Measurements from ENCODE around the gene KREMEN2. TPM values are rescaled to one million over a fixed set of nuclear protein-coding genes. Genes with fewer than 3 reads are reported as not detected.

The KREMEN2 gene
- total and polyA plus RNA-seq, 2 of the 13 experiments (the other 11 are each of a cell fraction or from before 2014, with no cell fraction given): 0.48 to 1.2 TPM

DNA sequence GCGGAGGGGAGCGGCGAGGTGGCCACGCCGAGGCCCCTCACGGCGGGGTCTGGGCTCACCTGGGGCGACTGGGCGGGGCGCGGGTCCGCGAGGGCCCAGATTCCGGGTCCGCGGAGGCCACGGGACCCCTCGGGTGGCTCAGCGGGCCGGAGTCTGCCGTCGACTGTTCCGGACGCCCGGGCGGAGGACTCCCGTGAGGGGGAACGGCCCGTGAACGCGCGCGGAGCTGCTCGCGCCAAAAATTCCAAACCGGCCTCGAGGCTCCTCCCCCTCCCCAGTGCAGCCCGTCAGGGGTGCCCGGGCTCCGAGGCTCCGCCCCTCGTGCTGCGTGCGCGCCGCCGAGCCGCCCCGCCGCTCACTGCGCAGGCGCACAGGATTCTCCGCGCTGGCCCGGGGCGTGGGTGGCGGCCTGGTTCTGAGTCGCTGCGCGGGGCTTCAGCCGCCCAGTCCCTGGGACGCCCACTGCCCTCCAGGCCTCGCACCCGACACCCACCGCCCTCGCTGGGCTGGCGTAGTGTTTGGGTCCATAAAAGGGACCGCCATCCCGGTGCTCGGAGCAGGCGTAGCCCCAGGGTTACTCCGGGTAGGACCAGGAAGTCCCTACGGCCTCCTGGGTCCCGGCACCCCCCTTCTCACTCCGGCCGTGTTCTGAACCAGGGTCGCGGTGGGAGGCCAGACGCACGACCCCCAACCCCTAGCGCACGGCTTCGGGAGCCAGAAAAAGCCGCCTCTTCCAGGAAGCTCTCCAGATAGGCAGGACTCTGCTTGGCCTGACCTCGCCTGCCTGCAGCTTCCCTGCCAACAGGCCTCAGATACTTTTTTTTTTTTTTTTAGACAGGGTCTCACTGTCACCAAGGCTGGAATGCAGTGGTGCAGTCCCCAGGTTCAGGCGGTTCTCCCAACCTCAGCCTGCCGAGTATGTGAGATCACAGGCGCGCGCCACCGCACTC lies 16.4 kb downstream of the KREMEN2 start, which contains the start of gene PKMYT1 (continued):
- no peak for TF ChIP-seq EZH2 (conservative IDR thresholded peaks at IDR 0.05; ENCODE audit: low read depth, low read length)
- TF ChIP-seq JDP2 (CRISPR knock-in tag; IDR thresholded peaks at IDR 0.05; ENCODE audit: borderline replicate concordance): no peak
- TF ChIP-seq MTF1 (CRISPR knock-in tag; IDR thresholded peaks at IDR 0.05): 0 out of 2 replicates have a peak, but pooled peaks have one; percentile 17
- TF ChIP-seq ZNF296 (CRISPR knock-in tag; conservative IDR thresholded peaks at IDR 0.05): no peak
- TF ChIP-seq, protein P1, sequence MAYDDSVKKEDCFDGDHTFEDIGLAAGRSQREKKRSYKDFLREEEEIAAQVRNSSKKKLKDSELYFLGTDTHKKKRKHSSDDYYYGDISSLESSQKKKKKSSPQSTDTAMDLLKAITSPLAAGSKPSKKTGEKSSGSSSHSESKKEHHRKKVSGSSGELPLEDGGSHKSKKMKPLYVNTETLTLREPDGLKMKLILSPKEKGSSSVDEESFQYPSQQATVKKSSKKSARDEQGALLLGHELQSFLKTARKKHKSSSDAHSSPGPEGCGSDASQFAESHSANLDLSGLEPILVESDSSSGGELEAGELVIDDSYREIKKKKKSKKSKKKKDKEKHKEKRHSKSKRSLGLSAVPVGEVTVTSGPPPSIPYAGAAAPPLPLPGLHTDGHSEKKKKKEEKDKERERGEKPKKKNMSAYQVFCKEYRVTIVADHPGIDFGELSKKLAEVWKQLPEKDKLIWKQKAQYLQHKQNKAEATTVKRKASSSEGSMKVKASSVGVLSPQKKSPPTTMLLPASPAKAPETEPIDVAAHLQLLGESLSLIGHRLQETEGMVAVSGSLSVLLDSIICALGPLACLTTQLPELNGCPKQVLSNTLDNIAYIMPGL (CRISPR knock-in tag; IDR thresholded peaks at IDR 0.05; ENCODE audit: borderline replicate concordance in 1 of 2, low read depth in 1 of 2): peak; percentile 45 to 76; a peak in 2 of 4 replicates
- no peak for TF ChIP-seq ZNF720 (CRISPR knock-in tag; IDR thresholded peaks at IDR 0.05)
- TF ChIP-seq ZNF770 (CRISPR knock-in tag; IDR thresholded peaks at IDR 0.05): peak; percentile 63
- peak; percentile 60; the same call in 1 of the 2 replicates for TF ChIP-seq HOXD1 (CRISPR knock-in tag; IDR thresholded peaks at IDR 0.05)
- TF ChIP-seq ZNF432 (CRISPR knock-in tag; IDR thresholded peaks at IDR 0.05; ENCODE audit: borderline replicate concordance): no peak
- TF ChIP-seq SIN3B (IDR thresholded peaks at IDR 0.05; ENCODE audit: low read length): peak; percentile 83
- TF ChIP-seq, protein P2, sequence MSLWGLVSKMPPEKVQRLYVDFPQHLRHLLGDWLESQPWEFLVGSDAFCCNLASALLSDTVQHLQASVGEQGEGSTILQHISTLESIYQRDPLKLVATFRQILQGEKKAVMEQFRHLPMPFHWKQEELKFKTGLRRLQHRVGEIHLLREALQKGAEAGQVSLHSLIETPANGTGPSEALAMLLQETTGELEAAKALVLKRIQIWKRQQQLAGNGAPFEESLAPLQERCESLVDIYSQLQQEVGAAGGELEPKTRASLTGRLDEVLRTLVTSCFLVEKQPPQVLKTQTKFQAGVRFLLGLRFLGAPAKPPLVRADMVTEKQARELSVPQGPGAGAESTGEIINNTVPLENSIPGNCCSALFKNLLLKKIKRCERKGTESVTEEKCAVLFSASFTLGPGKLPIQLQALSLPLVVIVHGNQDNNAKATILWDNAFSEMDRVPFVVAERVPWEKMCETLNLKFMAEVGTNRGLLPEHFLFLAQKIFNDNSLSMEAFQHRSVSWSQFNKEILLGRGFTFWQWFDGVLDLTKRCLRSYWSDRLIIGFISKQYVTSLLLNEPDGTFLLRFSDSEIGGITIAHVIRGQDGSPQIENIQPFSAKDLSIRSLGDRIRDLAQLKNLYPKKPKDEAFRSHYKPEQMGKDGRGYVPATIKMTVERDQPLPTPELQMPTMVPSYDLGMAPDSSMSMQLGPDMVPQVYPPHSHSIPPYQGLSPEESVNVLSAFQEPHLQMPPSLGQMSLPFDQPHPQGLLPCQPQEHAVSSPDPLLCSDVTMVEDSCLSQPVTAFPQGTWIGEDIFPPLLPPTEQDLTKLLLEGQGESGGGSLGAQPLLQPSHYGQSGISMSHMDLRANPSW (CRISPR knock-in tag; IDR thresholded peaks at IDR 0.05; ENCODE audit: borderline replicate concordance): no peak; the same call in 1 of the 2 replicates
- peak; percentile 84 for TF ChIP-seq ATF7-NPFF (CRISPR knock-in tag; IDR thresholded peaks at IDR 0.05; ENCODE audit: low read depth)
- 0 out of 2 replicates have a peak, but pooled peaks have one; percentile 18 for TF ChIP-seq ZNF713 (CRISPR knock-in tag; IDR thresholded peaks at IDR 0.05)
- no peak for TF ChIP-seq SMC3 (IDR thresholded peaks at IDR 0.05; ENCODE audit: low read length)
- TF ChIP-seq NFYC (CRISPR knock-in tag; IDR thresholded peaks at IDR 0.05): peak; percentile 58
- TF ChIP-seq, protein P3, sequence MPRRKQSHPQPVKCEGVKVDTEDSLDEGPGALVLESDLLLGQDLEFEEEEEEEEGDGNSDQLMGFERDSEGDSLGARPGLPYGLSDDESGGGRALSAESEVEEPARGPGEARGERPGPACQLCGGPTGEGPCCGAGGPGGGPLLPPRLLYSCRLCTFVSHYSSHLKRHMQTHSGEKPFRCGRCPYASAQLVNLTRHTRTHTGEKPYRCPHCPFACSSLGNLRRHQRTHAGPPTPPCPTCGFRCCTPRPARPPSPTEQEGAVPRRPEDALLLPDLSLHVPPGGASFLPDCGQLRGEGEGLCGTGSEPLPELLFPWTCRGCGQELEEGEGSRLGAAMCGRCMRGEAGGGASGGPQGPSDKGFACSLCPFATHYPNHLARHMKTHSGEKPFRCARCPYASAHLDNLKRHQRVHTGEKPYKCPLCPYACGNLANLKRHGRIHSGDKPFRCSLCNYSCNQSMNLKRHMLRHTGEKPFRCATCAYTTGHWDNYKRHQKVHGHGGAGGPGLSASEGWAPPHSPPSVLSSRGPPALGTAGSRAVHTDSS (CRISPR knock-in tag; conservative IDR thresholded peaks at IDR 0.05): no peak
- TF ChIP-seq REL (CRISPR knock-in tag; conservative IDR thresholded peaks at IDR 0.05): 0 out of 2 replicates have a peak, but pooled peaks have one; percentile 48
- TF ChIP-seq ZNF430 (CRISPR knock-in tag; IDR thresholded peaks at IDR 0.05): no peak
- peak; percentile 75 for TF ChIP-seq E2F1 (CRISPR knock-in tag; IDR thresholded peaks at IDR 0.05)

Measured in HepG2 (cell line).